Left lung (tissue), 10 donors: ENCODE measurements around the gene TUBB4B. TPM values are rescaled to one million over a fixed set of nuclear protein-coding genes. Genes with fewer than 3 reads are reported as not detected.

ENCODE experiments used
- ATAC-seq: fragments of 200-7000 bp; cut with Tn5 transposase; one replicate; pipeline ENCODE4 v1.9.1; 2020; ENCODE audit warnings: moderate library complexity
- DNase-seq, 4 donors: peaks; one replicate each; pipeline ENCODE4 v3.0.0-alpha.2; 2013 to 2020
- H3K27ac ChIP-seq, 2 donors: fragments of 200-600 bp; sonication (generic) in 1 of 2; one replicate each; pipeline versions ENCODE4 v1.5.0 to v1.8.0; 2020 to 2021
- H3K27me3 ChIP-seq, 2 donors: fragments of 200-600 bp; sonication (generic) in 1 of 2; one replicate each; pipeline versions ENCODE4 v1.5.0 to v1.8.0; 2020 to 2021
- H3K36me3 ChIP-seq, 2 donors: fragments of 200-600 bp; sonication (generic) in 1 of 2; one replicate each; pipeline versions ENCODE4 v1.5.0 to v1.8.0; 2020 to 2021
- H3K4me1 ChIP-seq, 2 donors: fragments of 200-600 bp; one replicate each; pipeline ENCODE4 v1.8.0; 2021
- H3K4me3 ChIP-seq, 2 donors: fragments of 200-600 bp; sonication (generic) in 1 of 2; one replicate each; pipeline versions ENCODE4 v1.5.0 to v1.8.0; 2020 to 2021; ENCODE audit warnings: mild to moderate bottlenecking in 1 of 2
- H3K9me3 ChIP-seq, 2 donors: fragments of 200-600 bp; sonication (generic) in 1 of 2; one replicate each; pipeline versions ENCODE4 v1.5.0 to v1.8.0; 2020 to 2021
- intact Hi-C, 2 donors: fragments of 100-400 bp; cut with DNase I; formaldehyde crosslinking; loops; one replicate each; pipeline versions ENCODE4 v1.11.2 to v1.14.2; 2022
- polyA plus RNA-seq, 6 donors: library from polyadenylated mRNA; unstranded; fragments of 120-200 nt; gene quantifications; one replicate each; pipeline ENCODE4 v1.2.1, GENCODE V29; 2013; ENCODE audit not compliant: insufficient read length in 6 of 6
- total RNA-seq, 2 donors: library from RNA; stranded (reverse); fragmentation: NEBNext Ultra II Directional; extraction: Animal tissue kit (Norgen Biotek cat#: 25700); gene quantifications; one replicate each; pipeline ENCODE4 v1.2.1, GENCODE V29; 2021
- TF ChIP-seq, protein P1 (sequence below), 2 donors: fragments of 200-600 bp; sonication (generic) in 1 of 2; IDR thresholded peaks; one replicate each; pipeline versions ENCODE4 v1.5.0 to v1.8.0; 2021; ENCODE audit warnings: antibody characterized with exemption in 2 of 2
- donor health status: DM: no; HTN: yes; CAD: no.
- donor health status: DM: no; HTN: no; CAD: no.

Gene TUBB4B
- total and polyA plus RNA-seq, 8 donors, result 196 to 337 (median 248) TPM

DNA sequence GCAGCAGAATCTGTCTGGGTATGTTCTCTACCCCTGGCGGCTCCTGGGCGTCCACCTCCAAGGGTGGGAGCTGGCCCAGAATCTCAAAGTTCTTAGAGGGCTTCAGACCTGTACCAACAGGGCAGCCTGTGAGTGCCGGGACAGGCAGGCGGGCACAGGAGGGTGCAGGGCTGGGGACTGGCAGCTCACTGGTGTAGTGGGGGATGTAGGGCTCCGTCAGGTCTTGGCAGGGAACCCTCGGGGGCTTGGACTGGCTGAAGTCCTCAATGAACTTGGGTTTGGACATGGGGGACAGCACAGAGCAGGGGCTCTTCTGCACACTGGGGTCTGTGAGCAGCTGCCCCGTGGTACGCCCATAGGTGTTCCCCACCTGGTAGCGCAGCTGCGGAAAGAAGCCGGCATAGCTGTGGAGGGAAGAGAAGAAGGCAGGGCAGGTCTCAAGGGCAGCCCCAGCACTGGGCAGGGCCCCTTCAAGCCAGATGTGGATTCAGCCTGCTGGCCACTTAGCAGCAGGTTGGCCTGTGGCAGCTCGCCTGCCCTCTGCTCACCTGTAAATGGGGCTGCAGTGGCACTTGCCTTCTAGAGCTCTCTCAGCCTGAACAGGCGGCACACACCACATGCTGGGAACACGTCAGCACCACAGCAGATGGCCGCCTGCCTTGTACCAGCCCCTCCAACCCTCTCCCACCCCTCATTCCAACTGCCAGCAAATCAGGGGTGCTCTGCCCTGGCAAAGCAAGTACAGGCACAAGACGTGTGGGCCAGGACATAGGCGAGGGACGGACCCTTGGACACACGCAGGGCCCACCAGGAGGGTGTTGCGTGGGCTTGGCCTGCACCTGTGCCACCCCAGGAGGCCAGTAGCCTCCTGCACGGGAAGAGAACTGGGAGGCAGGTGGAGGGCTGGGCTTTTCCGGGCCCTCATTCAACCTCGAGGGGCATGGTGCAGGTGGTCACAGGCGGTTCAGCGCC lies 4.6 kb downstream of the TUBB4B start:
- Histone ChIP-seq H3K4me1 (peaks cover 17 to 28% of the 10 kb centered on the region in 2 donors), H3K9me3 (no peaks in the 10 kb centered on the region), H3K36me3 (peaks cover 0 to 26% of the 10 kb centered on the region in 2 donors), H3K4me3 (no peak overlapping the region), H3K27me3 (no peaks in the 10 kb centered on the region), H3K27ac (no peak overlapping the region)
- ATAC-seq (no peak), DNase-seq (no peak)
- intact Hi-C loops, result no loop called here
- TF ChIP-seq, protein P1, sequence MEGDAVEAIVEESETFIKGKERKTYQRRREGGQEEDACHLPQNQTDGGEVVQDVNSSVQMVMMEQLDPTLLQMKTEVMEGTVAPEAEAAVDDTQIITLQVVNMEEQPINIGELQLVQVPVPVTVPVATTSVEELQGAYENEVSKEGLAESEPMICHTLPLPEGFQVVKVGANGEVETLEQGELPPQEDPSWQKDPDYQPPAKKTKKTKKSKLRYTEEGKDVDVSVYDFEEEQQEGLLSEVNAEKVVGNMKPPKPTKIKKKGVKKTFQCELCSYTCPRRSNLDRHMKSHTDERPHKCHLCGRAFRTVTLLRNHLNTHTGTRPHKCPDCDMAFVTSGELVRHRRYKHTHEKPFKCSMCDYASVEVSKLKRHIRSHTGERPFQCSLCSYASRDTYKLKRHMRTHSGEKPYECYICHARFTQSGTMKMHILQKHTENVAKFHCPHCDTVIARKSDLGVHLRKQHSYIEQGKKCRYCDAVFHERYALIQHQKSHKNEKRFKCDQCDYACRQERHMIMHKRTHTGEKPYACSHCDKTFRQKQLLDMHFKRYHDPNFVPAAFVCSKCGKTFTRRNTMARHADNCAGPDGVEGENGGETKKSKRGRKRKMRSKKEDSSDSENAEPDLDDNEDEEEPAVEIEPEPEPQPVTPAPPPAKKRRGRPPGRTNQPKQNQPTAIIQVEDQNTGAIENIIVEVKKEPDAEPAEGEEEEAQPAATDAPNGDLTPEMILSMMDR (IDR thresholded peaks at IDR 0.05), result no peak

GRCh38 chr9:137247135-137247915 lies 6.2 kb downstream of the TUBB4B start:
- H3K27ac ChIP-seq, result peak overlapping the region in 1 of 2 donors; percentile 58
- H3K36me3 ChIP-seq, result peaks cover 0 to 19% of the 10 kb centered on the region in 2 donors
- TF ChIP-seq, protein P1 (IDR thresholded peaks at IDR 0.05), result no peak
- intact Hi-C loops, result no loop called here
- DNase-seq (peak in 2 of 4 donors; percentile 60 to 64), ATAC-seq (peak; percentile 78)
- H3K9me3 ChIP-seq, result no peaks in the 10 kb centered on the region
- H3K27me3 ChIP-seq, result no peaks in the 10 kb centered on the region
- no peak overlapping the region for H3K4me3 ChIP-seq
- peaks cover 13 to 21% of the 10 kb centered on the region in 2 donors for H3K4me1 ChIP-seq

- DNase-seq (no peak), ATAC-seq (no peak)
- no peak overlapping the region for H3K4me3 ChIP-seq
- TF ChIP-seq, protein P1 (IDR thresholded peaks at IDR 0.05), result no peak
- no peaks in the 10 kb centered on the region for H3K27me3 ChIP-seq
- peaks cover 8 to 16% of the 10 kb centered on the region in 2 donors for H3K4me1 ChIP-seq
- H3K27ac ChIP-seq, result no peak overlapping the region
- intact Hi-C loops, result no loop called here
- H3K36me3 ChIP-seq, result peaks cover 0 to 14% of the 10 kb centered on the region in 2 donors
- H3K9me3 ChIP-seq, result no peaks in the 10 kb centered on the region
Measured at GRCh38 chr9:137247916-137248175, 6.8 kb downstream of the TUBB4B start.

DNA sequence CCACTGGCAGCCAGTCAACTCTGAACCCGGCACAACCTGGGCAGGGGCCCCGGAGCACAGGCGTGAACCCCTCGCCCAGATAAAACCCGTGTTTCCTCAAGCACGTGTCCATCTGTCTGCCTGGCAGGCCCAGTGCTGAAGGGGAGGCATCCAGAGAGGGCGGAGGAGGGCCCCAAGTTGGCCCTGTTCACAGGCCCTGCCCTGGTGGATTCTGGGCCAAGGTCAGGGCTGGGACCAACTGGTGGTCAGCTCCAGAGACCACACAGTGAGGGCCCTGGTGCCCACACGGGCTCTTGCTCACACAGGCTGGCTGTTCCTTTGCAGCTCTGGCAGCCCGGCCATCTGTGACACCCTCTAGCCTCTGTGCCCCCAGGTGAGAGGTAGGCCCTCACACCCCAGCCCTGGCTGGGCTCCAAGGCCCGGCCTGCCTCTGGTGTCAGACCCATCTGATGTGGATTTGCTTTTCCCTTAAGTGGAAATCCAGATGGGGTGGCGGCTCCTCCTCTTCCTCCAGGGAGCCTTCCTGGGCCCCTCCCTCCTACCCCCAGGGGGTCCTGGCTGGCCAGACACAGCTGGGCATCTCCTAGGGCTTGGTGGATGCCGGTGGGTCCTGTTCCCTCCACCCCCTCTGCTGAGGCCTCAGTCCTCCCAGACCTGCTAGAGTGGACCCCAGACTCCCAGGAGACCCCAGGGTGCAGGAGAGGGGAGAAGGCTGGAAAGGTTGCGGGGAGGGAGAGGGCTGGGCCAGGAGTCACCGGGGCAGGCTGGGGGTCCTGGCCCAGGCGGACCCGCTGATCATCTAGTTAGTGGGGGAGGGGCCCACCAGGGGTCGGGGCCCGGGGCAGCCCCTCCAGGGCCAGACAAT lies 9.5 kb downstream of the TUBB4B start:
- H3K4me1 ChIP-seq, result peaks cover 9 to 13% of the 10 kb centered on the region in 2 donors
- no peak for ATAC-seq
- H3K4me3 ChIP-seq, result no peak overlapping the region
- no peak for DNase-seq
- no peak overlapping the region for H3K27ac ChIP-seq
- no peaks in the 10 kb centered on the region for H3K9me3 ChIP-seq
- TF ChIP-seq, protein P1 (IDR thresholded peaks at IDR 0.05), result no peak
- H3K27me3 ChIP-seq, result no peaks in the 10 kb centered on the region
- intact Hi-C loops, result no loop called here
- H3K36me3 ChIP-seq, result no peaks in the 10 kb centered on the region
